HG03558 (cell line): ENCODE measurements around the gene FNDC3B.
"Not testable (repeated sequence)": the region's sequence is repeated elsewhere in the genome, so short reads cannot be mapped to it uniquely, and the experiment has no call there.

Experiments
- ATAC-seq: cut with Tn5 transposase; IDR thresholded peaks from one replicate; pipeline ENCODE4 v1.9.1; 2021; ENCODE audit warnings: moderate number of reproducible peaks; ENCODE audit not compliant: unreplicated experiment; ENCODE audit errors: extremely low read depth

FNDC3B gene

GRCh38 chr3:172222478-172223071 is 183.2 kb downstream of the FNDC3B start:
- ATAC-seq, result no peak

- no peak for ATAC-seq
These were observed 184.5 kb downstream of the FNDC3B start for GRCh38 chr3:172223870-172224269.

GRCh38 chr3:172224560-172225214 is 185.3 kb downstream of the FNDC3B start:
- ATAC-seq, result no peak

- ATAC-seq, result no peak
These were observed 185.9 kb downstream of the FNDC3B start for GRCh38 chr3:172225215-172225707.

GRCh38 chr3:172226831-172227230 is 187.5 kb downstream of the FNDC3B start:
- no peak for ATAC-seq

- no peak for ATAC-seq
These were observed 188.1 kb downstream of the FNDC3B start for GRCh38 chr3:172227340-172228035.

GRCh38 chr3:172228036-172228415 is 188.6 kb downstream of the FNDC3B start:
- no peak for ATAC-seq

- ATAC-seq, result no peak
These were observed 190.1 kb downstream of the FNDC3B start for GRCh38 chr3:172229462-172229861.

- ATAC-seq, result no peak
These were observed 192.0 kb downstream of the FNDC3B start for GRCh38 chr3:172231318-172231901.

GRCh38 chr3:172232579-172233212 is 193.3 kb downstream of the FNDC3B start:
- ATAC-seq, result no peak

GRCh38 chr3:172233474-172234277 is 194.3 kb downstream of the FNDC3B start:
- ATAC-seq, result no peak

- no peak for ATAC-seq
These were observed 196.3 kb downstream of the FNDC3B start for GRCh38 chr3:172235698-172236097.

- ATAC-seq, result no peak
These were observed 197.7 kb downstream of the FNDC3B start for GRCh38 chr3:172236771-172237742.

GRCh38 chr3:172238188-172238587 is 198.8 kb downstream of the FNDC3B start:
- ATAC-seq, result no peak

GRCh38 chr3:172239218-172239790 is 199.9 kb downstream of the FNDC3B start:
- ATAC-seq, result no peak

GRCh38 chr3:172241405-172241804 is 202.0 kb downstream of the FNDC3B start:
- ATAC-seq, result no peak

GRCh38 chr3:172242471-172242870 is 203.1 kb downstream of the FNDC3B start:
- not testable (repeated sequence) for ATAC-seq

GRCh38 chr3:172243376-172243775 is 204.0 kb downstream of the FNDC3B start:
- not testable (repeated sequence) for ATAC-seq
